Measurements from ENCODE around the gene KIF6. TPM values are rescaled to one million over a fixed set of nuclear protein-coding genes. Genes with fewer than 3 reads are reported as not detected.
"Not testable (repeated sequence)": the region's sequence is repeated elsewhere in the genome, so short reads cannot be mapped to it uniquely, and the experiment has no call there.

KIF6 gene
- total RNA-seq, 1 donor: 0.27 TPM

- DNase-seq (ENCODE audit: low read depth): no peak
- no peak for TF ChIP-seq CTCF (IDR thresholded peaks at IDR 0.05; ENCODE audit: insufficient read depth, low read length)
- H3K4me3 ChIP-seq (ENCODE audit: low read depth, low read length): no peak overlapping the region
Measured at GRCh38 chr6:39508515-39508914, 216.7 kb downstream of the KIF6 start.

GRCh38 chr6:39507331-39507998 is 217.7 kb downstream of the KIF6 start:
- no peak overlapping the region for H3K4me3 ChIP-seq (ENCODE audit: low read depth, low read length)
- no peak for DNase-seq (ENCODE audit: low read depth)
- TF ChIP-seq CTCF (IDR thresholded peaks at IDR 0.05; ENCODE audit: insufficient read depth, low read length): no peak

- DNase-seq (ENCODE audit: low read depth); H3K4me3 ChIP-seq (ENCODE audit: low read depth, low read length): not testable (repeated sequence)
Measured at GRCh38 chr6:39502362-39502955, 222.7 kb downstream of the KIF6 start.

GRCh38 chr6:39499053-39499452 is 226.2 kb downstream of the KIF6 start:
- no peak overlapping the region for H3K4me3 ChIP-seq (ENCODE audit: low read depth, low read length)
- no peak for TF ChIP-seq CTCF (IDR thresholded peaks at IDR 0.05; ENCODE audit: insufficient read depth, low read length)
- DNase-seq (ENCODE audit: low read depth): no peak

- no peak overlapping the region for H3K4me3 ChIP-seq (ENCODE audit: low read depth, low read length)
- TF ChIP-seq CTCF (IDR thresholded peaks at IDR 0.05; ENCODE audit: insufficient read depth, low read length): no peak
- no peak for DNase-seq (ENCODE audit: low read depth)
Measured at GRCh38 chr6:39498096-39498495, 227.1 kb downstream of the KIF6 start.

GRCh38 chr6:39496915-39497314 is 228.3 kb downstream of the KIF6 start:
- no peak for TF ChIP-seq CTCF (IDR thresholded peaks at IDR 0.05; ENCODE audit: insufficient read depth, low read length)
- H3K4me3 ChIP-seq (ENCODE audit: low read depth, low read length): no peak overlapping the region
- DNase-seq (ENCODE audit: low read depth): peak; percentile 4

- H3K4me3 ChIP-seq (ENCODE audit: low read depth, low read length): no peak overlapping the region
- no peak for TF ChIP-seq CTCF (IDR thresholded peaks at IDR 0.05; ENCODE audit: insufficient read depth, low read length)
- DNase-seq (ENCODE audit: low read depth): no peak
Measured at GRCh38 chr6:39496456-39496855, 228.8 kb downstream of the KIF6 start.

All from fibroblast of the aortic adventitia (primary cell).